ENCODE data around the gene WEE1.

Gene WEE1

GRCh38 chr11:9573052-9573774 lies at the start of gene WEE1:
WEE1 (plus strand) TSS chr11:9573670; CDS start chr11:9573934, 264 bp downstream.
- in situ Hi-C loops (cut with MboI; ENCODE audit: low pct_unique_long_range_greater_than_20kb, low sequenced_read_pairs, unreplicated experiment) = no loop called here
- TF ChIP-seq CTCF (IDR thresholded peaks at IDR 0.05; ENCODE audit: extremely low read depth, insufficient read depth, missing control alignments) = no peak

GRCh38 chr11:9524001-9524400 lies 49.5 kb upstream of the WEE1 start:
- in situ Hi-C loops (cut with MboI; ENCODE audit: low pct_unique_long_range_greater_than_20kb, low sequenced_read_pairs, unreplicated experiment) = no loop called here
- no peak for DNase-seq (ENCODE audit: low spot score)
- no peak for TF ChIP-seq CTCF (IDR thresholded peaks at IDR 0.05; ENCODE audit: extremely low read depth, insufficient read depth, missing control alignments)

More at GRCh38 chr11:9573052-9573774, at the start of gene WEE1:
- DNase-seq (ENCODE audit: low spot score) = peak; percentile 98

- in situ Hi-C loops (cut with MboI; ENCODE audit: low pct_unique_long_range_greater_than_20kb, low sequenced_read_pairs, unreplicated experiment) = loop anchor here (25.0 kb wide), 1 partner anchor 437 kb away; no protein-coding TSS in a partner anchor
- no peak for DNase-seq (ENCODE audit: low spot score)
- TF ChIP-seq CTCF (IDR thresholded peaks at IDR 0.05; ENCODE audit: extremely low read depth, insufficient read depth, missing control alignments) = no peak
Measured at GRCh38 chr11:9525116-9525515, 48.4 kb upstream of the WEE1 start.

GRCh38 chr11:9527481-9528135 lies 45.9 kb upstream of the WEE1 start:
- no peak for DNase-seq (ENCODE audit: low spot score)
- in situ Hi-C loops (cut with MboI; ENCODE audit: low pct_unique_long_range_greater_than_20kb, low sequenced_read_pairs, unreplicated experiment) = loop anchor here (25.0 kb wide), 1 partner anchor 435 kb away; no protein-coding TSS in a partner anchor
- no peak for TF ChIP-seq CTCF (IDR thresholded peaks at IDR 0.05; ENCODE audit: extremely low read depth, insufficient read depth, missing control alignments)

GRCh38 chr11:9528136-9528501 lies 45.4 kb upstream of the WEE1 start:
- TF ChIP-seq CTCF (IDR thresholded peaks at IDR 0.05; ENCODE audit: extremely low read depth, insufficient read depth, missing control alignments) = no peak
- in situ Hi-C loops (cut with MboI; ENCODE audit: low pct_unique_long_range_greater_than_20kb, low sequenced_read_pairs, unreplicated experiment) = loop anchor here (25.0 kb wide), 1 partner anchor 434 kb away; no protein-coding TSS in a partner anchor
- DNase-seq (ENCODE audit: low spot score) = no peak

GRCh38 chr11:9528573-9529333 lies 44.7 kb upstream of the WEE1 start:
- no peak for DNase-seq (ENCODE audit: low spot score)
- in situ Hi-C loops (cut with MboI; ENCODE audit: low pct_unique_long_range_greater_than_20kb, low sequenced_read_pairs, unreplicated experiment) = loop anchor here (25.0 kb wide), 1 partner anchor 434 kb away; no protein-coding TSS in a partner anchor
- no peak for TF ChIP-seq CTCF (IDR thresholded peaks at IDR 0.05; ENCODE audit: extremely low read depth, insufficient read depth, missing control alignments)
